HEK293 (cell line): Measurements from ENCODE around the gene CES1.
"Not testable (repeated sequence)": the region's sequence is repeated elsewhere in the genome, so short reads cannot be mapped to it uniquely, and the experiment has no call there.

ENCODE experiments used
- CTCF ChIA-PET: fragments of 350-600 bp; formaldehyde crosslinking; extraction: SDS; loops from one replicate; lab custom pipeline; 2021; ENCODE audit warnings: antibody characterized with exemption; lab: Yijun Ruan, JAX
- POLR2A ChIA-PET: fragments of 300-600 bp; formaldehyde crosslinking; extraction: SDS; loops from one replicate; lab custom pipeline; 2020; ENCODE audit warnings: antibody characterized with exemption, inconsistent platforms; lab: Yijun Ruan, JAX
- H3K27ac ChIP-seq: fragments of 200-500 bp; sonication (Bioruptor generic); 2 replicates; pipeline ENCODE4 v1.5.1; 2014; ENCODE audit warnings: low read depth, low read length, control low read depth, inconsistent platforms; ENCODE audit errors: extremely low read depth
- H3K36me3 ChIP-seq, 2 experiments: fragments of 200-500 bp in 1 of 2; sonication (Bioruptor generic) in 1 of 2; 1 replicate in 1 of 2; 2 replicates in 1 of 2; pipeline ENCODE4 v1.5.1; 2014 to 2017; ENCODE audit warnings: inconsistent platforms in 2 of 2, low read length in 2 of 2; ENCODE audit not compliant: control insufficient read depth in 2 of 2, insufficient read depth in 1 of 2
- H3K4me1 ChIP-seq: fragments of 200-500 bp; sonication (Bioruptor generic); 2 replicates; pipeline ENCODE4 v1.5.1; 2014; ENCODE audit warnings: mild to moderate bottlenecking, low read length, inconsistent platforms; ENCODE audit not compliant: control insufficient read depth, insufficient read depth
- H3K4me3 ChIP-seq: 2 replicates; pipeline ENCODE4 v1.5.1; 2011; ENCODE audit warnings: low read depth, mild to moderate bottlenecking, control low read depth, low read length, moderate library complexity
- H3K9me3 ChIP-seq: fragments of 200-500 bp; sonication (Bioruptor generic); 2 replicates; pipeline ENCODE4 v1.5.1; 2014; ENCODE audit warnings: low read depth, low read length, inconsistent platforms; ENCODE audit not compliant: control insufficient read depth, insufficient read depth
- KLF1 ChIP-seq: fragments of 450-650 bp; formaldehyde crosslinking; IDR thresholded peaks from 2 replicates; pipeline ENCODE4 v1.5.1; 2016; ENCODE audit warnings: missing biosample characterization, missing genetic modification characterization
- ZNF629 ChIP-seq: fragments of 450-650 bp; formaldehyde crosslinking; IDR thresholded peaks from 2 replicates; pipeline ENCODE4 v1.5.1; 2017; ENCODE audit warnings: missing biosample characterization, missing genetic modification characterization

The CES1 gene

DNA sequence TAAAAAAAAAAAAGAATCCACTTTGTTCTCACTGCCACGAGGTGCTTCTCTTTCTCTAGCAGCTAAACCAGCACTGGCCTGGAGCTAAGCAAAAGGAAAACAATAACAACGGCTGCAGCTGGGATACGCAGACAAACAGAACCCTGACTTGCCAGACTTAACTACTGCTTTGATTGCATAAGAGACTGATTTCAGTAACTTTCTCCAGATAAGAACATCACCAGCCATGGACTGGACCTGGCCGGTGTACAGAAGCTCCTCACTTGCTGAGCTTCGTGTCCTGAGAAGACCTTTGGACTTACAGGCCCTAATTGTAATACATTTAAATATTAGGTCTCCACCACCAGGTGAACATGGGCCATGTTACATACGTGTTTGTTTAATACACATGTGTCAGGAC is 27.8 kb downstream of the CES1 start:
- CTCF ChIA-PET, result not testable (repeated sequence)

DNA sequence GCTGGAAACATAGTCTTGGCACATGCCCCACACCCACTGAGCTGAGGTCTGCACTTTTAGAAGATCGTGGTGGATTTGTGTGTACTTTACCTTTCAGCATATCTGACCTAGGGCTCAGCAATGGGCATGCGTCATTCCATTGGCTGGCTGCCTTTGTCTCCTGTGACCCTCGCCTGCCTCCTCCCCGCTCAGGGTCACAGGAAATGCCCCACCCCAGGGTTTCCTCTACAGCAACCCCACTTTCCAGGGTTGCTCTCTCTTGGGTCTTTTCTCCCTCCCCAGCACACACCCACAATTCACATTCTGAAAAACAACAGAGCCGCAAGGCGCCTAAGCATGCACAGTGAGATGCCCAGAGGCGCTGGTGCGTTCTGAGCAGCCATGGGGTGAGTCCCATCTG is 29.2 kb downstream of the CES1 start:
- H3K9me3 ChIP-seq, POLR2A ChIA-PET, H3K4me3 ChIP-seq, H3K4me1 ChIP-seq, CTCF ChIA-PET, H3K36me3 ChIP-seq, H3K27ac ChIP-seq: not testable (repeated sequence)

More for the DNA sequence above, 27.8 kb downstream of the CES1 start:
- H3K9me3 ChIP-seq, H3K4me1 ChIP-seq, H3K4me3 ChIP-seq, POLR2A ChIA-PET, H3K27ac ChIP-seq, H3K36me3 ChIP-seq: not testable (repeated sequence)

DNA sequence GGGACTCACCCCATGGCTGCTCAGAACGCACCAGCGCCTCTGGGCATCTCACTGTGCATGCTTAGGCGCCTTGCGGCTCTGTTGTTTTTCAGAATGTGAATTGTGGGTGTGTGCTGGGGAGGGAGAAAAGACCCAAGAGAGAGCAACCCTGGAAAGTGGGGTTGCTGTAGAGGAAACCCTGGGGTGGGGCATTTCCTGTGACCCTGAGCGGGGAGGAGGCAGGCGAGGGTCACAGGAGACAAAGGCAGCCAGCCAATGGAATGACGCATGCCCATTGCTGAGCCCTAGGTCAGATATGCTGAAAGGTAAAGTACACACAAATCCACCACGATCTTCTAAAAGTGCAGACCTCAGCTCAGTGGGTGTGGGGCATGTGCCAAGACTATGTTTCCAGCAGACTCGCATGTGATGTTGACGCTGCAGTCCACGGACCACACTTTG is 39.9 kb downstream of the CES1 start:
- H3K27ac ChIP-seq, POLR2A ChIA-PET, H3K36me3 ChIP-seq, H3K9me3 ChIP-seq, H3K4me3 ChIP-seq, H3K4me1 ChIP-seq, CTCF ChIA-PET: not testable (repeated sequence)

DNA sequence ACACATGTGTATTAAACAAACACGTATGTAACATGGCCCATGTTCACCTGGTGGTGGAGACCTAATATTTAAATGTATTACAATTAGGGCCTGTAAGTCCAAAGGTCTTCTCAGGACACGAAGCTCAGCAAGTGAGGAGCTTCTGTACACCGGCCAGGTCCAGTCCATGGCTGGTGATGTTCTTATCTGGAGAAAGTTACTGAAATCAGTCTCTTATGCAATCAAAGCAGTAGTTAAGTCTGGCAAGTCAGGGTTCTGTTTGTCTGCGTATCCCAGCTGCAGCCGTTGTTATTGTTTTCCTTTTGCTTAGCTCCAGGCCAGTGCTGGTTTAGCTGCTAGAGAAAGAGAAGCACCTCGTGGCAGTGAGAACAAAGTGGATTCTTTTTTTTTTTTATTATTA is 41.4 kb downstream of the CES1 start:
- H3K9me3 ChIP-seq, H3K27ac ChIP-seq, POLR2A ChIA-PET, CTCF ChIA-PET, H3K4me3 ChIP-seq, H3K36me3 ChIP-seq, H3K4me1 ChIP-seq: not testable (repeated sequence)

DNA sequence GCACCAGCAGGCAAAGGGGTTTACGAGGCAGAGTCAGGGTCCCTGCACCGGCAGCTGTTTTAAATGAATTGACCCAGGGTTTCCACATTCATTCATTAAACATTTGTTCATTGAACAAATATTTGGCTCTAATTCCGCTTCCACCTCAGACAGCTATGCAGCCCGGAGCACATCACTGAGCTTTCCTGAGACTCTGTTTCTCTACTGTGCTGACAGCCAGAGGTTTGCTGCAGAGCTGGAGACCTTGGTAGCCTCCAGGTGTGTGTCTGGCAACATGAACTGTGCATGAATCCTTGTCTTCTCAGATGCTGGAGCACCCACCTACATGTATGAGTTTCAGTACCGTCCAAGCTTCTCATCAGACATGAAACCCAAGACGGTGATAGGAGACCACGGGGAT is 42.7 kb downstream of the CES1 start:
- H3K4me3 ChIP-seq, POLR2A ChIA-PET, H3K36me3 ChIP-seq, H3K27ac ChIP-seq, H3K4me1 ChIP-seq, H3K9me3 ChIP-seq, CTCF ChIA-PET: not testable (repeated sequence)

DNA sequence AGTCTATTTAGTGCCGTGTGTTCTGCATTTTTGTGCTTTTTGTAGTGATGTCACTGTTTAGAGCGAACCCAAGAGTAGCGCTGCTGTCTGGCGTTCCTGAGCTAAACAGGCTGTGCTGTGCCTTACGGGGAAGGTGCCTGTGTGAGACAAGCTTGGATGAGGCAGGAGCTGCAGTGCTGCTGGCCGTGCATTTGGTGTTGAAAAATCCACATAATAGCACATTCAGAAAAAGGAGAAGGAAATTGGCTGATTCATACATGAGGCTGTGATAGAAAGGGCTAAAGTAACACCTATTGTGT is 50.2 kb downstream of the CES1 start:
- H3K36me3 ChIP-seq, CTCF ChIA-PET, H3K9me3 ChIP-seq, H3K4me3 ChIP-seq, H3K27ac ChIP-seq, POLR2A ChIA-PET, H3K4me1 ChIP-seq: not testable (repeated sequence)

DNA sequence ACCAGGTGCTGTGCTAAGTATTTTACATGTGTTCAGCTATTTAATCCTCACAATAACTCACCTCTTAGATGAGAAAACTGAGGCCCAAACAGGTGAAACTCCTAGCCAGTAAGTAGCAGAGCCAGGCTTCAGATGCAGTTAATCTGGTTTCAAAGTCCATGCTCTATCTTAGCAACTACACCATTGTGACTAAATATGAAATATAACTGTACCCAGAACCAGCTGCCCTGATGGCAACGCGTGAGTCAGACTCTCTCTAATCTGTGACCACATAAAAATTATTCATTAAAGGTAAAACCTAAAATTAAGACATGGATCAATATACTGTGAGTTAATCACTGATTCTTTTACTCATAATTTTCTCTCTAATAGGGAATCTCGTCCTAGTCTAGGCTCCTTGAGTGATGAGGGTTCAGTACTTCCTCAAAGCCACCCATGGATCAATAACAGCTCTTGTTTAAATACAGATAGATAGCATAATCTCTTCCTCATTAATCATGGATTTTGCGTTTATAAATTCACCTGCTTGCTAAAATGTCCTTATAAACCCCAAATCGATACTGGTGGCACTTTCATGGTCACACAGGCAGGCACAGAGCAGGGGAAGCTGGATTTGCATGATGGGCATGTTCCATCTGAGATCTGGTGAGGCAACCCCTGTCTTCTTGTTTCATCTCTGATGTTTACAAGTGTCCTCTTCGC is 50.7 kb downstream of the CES1 start:
- H3K4me3 ChIP-seq, CTCF ChIA-PET, H3K9me3 ChIP-seq, H3K36me3 ChIP-seq, H3K27ac ChIP-seq, H3K4me1 ChIP-seq, POLR2A ChIA-PET: not testable (repeated sequence)

DNA sequence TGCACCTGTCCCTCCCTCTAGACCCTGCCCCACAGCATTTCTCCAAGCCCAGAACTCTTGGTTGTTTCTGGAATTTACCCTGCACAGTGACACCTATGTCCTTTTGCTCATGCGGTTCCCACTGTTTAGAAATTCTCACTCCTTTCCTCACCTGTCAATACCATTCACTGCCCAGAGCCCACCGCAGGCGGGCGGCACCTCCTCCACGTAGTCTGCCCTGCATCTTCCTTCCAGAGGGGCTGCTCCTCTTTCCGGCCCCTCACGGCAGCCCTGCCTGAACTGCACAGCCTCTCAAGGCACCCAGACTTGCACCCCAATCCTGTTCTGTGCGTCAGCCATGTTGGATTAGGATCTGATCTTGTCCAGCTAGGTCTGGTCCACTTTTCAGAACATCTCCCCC is 51.4 kb downstream of the CES1 start:
- H3K9me3 ChIP-seq, POLR2A ChIA-PET, H3K27ac ChIP-seq, H3K4me3 ChIP-seq, H3K4me1 ChIP-seq, H3K36me3 ChIP-seq, CTCF ChIA-PET: not testable (repeated sequence)

DNA sequence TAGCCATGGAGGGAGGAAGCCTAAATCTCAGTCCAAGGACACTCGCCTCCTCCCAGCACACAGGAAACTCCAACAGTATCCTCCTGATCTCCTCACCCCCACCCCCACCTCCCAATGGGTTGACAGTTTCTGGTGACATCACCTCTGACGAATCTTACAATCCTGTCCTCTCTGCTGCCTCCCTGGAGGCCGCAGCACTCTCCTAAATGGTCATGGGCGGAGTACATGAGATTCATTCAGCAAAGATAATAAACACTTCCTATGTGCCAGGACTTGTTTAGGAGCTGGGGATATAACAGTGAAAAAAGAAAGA is 52.8 kb downstream of the CES1 start:
- H3K27ac ChIP-seq, result not testable (repeated sequence)
- TF ChIP-seq ZNF629 (tag by site-specific recombination) (0 out of 2 replicates have a peak, but pooled peaks have one; percentile 12), KLF1 (tag by site-specific recombination) (peak; percentile 47; the same call in 1 of the 2 replicates)
- TF ChIP-seq, all 188 proteins: peak for 2; not testable (repeated sequence) for 186
- H3K4me3 ChIP-seq, CTCF ChIA-PET, H3K36me3 ChIP-seq, H3K9me3 ChIP-seq, POLR2A ChIA-PET, H3K4me1 ChIP-seq: not testable (repeated sequence)
